ENCODE measurements around the gene C10orf90.

C10orf90 gene

GRCh38 chr10:126632705-126633104, 37.8 kb downstream of the C10orf90 start:
- DNase-seq (ENCODE audit: low read depth), result no peak

GRCh38 chr10:126629925-126630624, 40.4 kb downstream of the C10orf90 start:
- no peak for DNase-seq (ENCODE audit: low read depth)

GRCh38 chr10:126628746-126629145, 41.7 kb downstream of the C10orf90 start:
- DNase-seq (ENCODE audit: low read depth), result no peak

GRCh38 chr10:126621846-126622245, 48.6 kb downstream of the C10orf90 start:
- DNase-seq (ENCODE audit: low read depth), result no peak

GRCh38 chr10:126618466-126618865, 52.0 kb downstream of the C10orf90 start:
- DNase-seq (ENCODE audit: low read depth), result no peak

GRCh38 chr10:126617733-126618132, 52.8 kb downstream of the C10orf90 start:
- DNase-seq (ENCODE audit: low read depth), result no peak

GRCh38 chr10:126617208-126617607, 53.3 kb downstream of the C10orf90 start:
- no peak for DNase-seq (ENCODE audit: low read depth)

GRCh38 chr10:126616737-126617136, 53.8 kb downstream of the C10orf90 start:
- no peak for DNase-seq (ENCODE audit: low read depth)

- DNase-seq (ENCODE audit: low read depth), result no peak
Measured at GRCh38 chr10:126611303-126611702, 59.2 kb downstream of the C10orf90 start.

- no peak for DNase-seq (ENCODE audit: low read depth)
Measured at GRCh38 chr10:126609566-126609965, 60.9 kb downstream of the C10orf90 start.

- no peak for DNase-seq (ENCODE audit: low read depth)
Measured at GRCh38 chr10:126599949-126600682, 70.4 kb downstream of the C10orf90 start.

- no peak for DNase-seq (ENCODE audit: low read depth)
Measured at GRCh38 chr10:126598009-126598408, 72.5 kb downstream of the C10orf90 start.

GRCh38 chr10:126597211-126597610, 73.3 kb downstream of the C10orf90 start:
- no peak for DNase-seq (ENCODE audit: low read depth)

- no peak for DNase-seq (ENCODE audit: low read depth)
Measured at GRCh38 chr10:126596472-126597016, 73.9 kb downstream of the C10orf90 start.

GRCh38 chr10:126595160-126595559, 75.3 kb downstream of the C10orf90 start:
- DNase-seq (ENCODE audit: low read depth), result no peak

GRCh38 chr10:126593968-126594701, 76.4 kb downstream of the C10orf90 start:
- no peak for DNase-seq (ENCODE audit: low read depth)

- no peak for DNase-seq (ENCODE audit: low read depth)
Measured at GRCh38 chr10:126592901-126593300, 77.6 kb downstream of the C10orf90 start.

- no peak for DNase-seq (ENCODE audit: low read depth)
Measured at GRCh38 chr10:126588024-126588423, 82.5 kb downstream of the C10orf90 start.

- no peak for DNase-seq (ENCODE audit: low read depth)
Measured at GRCh38 chr10:126586878-126587277, 83.6 kb downstream of the C10orf90 start.

- no peak for DNase-seq (ENCODE audit: low read depth)
Measured at GRCh38 chr10:126586128-126586527, 84.4 kb downstream of the C10orf90 start.

GRCh38 chr10:126585249-126586017, 85.1 kb downstream of the C10orf90 start:
- no peak for DNase-seq (ENCODE audit: low read depth)

GRCh38 chr10:126584836-126585235, 85.7 kb downstream of the C10orf90 start:
- no peak for DNase-seq (ENCODE audit: low read depth)

All from stimulated activated CD4-positive, alpha-beta T cell treated with anti-CD3 and anti-CD28 coated beads, Interleukin-2, amount 100 ng/mL, for 4 hours (primary cell).